ENCODE data around the gene NKD1. TPM values are rescaled to one million over a fixed set of nuclear protein-coding genes. Genes with fewer than 3 reads are reported as not detected.

Gene NKD1
- total and polyA plus RNA-seq, 8 donors = 0.44 to 284 (median 2.1) TPM

DNA sequence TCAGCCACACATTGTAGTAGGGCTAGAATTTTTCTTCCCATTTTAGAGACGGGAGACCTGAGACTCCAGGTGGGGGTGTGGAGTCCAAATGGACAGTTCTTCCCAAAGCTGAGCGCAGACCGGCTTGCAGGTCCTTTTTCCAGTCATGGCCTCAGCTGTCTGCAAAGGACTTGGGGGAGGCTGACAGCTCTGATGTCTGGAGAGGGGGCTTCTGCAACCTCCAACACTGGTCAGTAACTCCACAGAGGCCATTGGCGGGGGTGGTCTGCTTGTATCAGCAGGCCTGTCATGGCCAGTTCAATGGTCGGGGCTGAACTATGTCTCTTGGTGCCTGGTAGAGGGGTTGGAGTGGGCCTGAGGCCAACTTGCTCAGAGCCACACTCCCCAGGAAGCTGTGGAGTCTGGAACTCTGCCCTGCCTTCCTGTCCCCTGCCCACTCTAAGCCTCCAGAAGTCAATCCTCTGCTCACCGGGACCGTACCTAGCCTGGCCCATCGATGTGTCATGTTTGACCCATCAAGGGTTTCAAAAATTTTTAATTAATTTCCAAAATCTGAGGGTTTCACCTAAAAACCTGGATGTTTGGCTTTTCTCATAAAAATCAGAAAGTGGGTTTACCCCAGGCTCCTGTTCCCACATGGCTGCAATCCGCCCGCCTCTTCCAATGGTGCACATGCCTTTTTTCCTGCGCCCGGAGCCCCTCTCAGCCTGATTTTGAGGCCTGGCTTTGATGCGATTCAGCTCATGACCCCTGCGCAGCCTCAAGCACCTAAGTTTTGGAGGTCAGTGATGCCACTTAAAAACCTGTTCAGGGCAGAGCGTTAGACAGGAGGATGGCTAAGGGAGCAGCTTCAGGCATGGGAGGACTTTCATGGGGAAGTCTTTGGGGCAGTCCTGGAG is 93.0 kb downstream of the NKD1 start:
- DNase-seq = no peak
- no peak overlapping the region for H3K4me3 ChIP-seq
- WGBS, 5 donors = 84 to 89% (median 84%) methylated on average over 15 of the region's 15 CpGs

DNA sequence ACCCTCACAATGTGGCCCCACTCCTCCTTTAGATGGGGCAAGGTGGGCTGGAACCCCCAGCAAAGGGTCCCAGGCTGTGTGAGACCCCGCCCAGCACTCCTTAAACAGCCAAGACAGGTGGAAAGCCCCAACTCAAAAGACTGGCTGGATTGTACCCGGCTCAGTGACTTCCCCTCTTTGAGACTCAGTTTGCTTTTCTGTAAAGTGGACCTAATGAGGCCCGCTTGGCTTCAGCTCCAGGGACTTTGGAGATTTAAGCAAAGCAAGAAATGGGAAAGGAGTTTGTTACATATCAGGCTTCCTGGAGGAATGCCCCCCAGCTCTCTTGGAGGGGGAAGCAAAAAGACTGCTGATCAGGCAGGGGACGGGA is 93.6 kb downstream of the NKD1 start:
- 86 to 98% (median 93%) methylated on average over 4 of the region's 4 CpGs for WGBS, 5 donors
- no peak for DNase-seq
- intact Hi-C loops (cut with DNase I; ENCODE audit: low total_unique reads) = no loop called here

More for the DNA sequence above, 93.0 kb downstream of the NKD1 start:
- Histone ChIP-seq H3K9me3 (no peaks in the 10 kb centered on the region), H3K27ac (no peak overlapping the region), H3K27me3 (no peaks in the 10 kb centered on the region), H3K4me1 (peaks cover 0 to 6% (median 0%) of the 10 kb centered on the region in 4 donors), H3K36me3 (peaks cover 0 to 6% (median 0%) of the 10 kb centered on the region in 4 donors)
- intact Hi-C loops (cut with DNase I; ENCODE audit: low total_unique reads) = no loop called here
- TF ChIP-seq, protein P1, sequence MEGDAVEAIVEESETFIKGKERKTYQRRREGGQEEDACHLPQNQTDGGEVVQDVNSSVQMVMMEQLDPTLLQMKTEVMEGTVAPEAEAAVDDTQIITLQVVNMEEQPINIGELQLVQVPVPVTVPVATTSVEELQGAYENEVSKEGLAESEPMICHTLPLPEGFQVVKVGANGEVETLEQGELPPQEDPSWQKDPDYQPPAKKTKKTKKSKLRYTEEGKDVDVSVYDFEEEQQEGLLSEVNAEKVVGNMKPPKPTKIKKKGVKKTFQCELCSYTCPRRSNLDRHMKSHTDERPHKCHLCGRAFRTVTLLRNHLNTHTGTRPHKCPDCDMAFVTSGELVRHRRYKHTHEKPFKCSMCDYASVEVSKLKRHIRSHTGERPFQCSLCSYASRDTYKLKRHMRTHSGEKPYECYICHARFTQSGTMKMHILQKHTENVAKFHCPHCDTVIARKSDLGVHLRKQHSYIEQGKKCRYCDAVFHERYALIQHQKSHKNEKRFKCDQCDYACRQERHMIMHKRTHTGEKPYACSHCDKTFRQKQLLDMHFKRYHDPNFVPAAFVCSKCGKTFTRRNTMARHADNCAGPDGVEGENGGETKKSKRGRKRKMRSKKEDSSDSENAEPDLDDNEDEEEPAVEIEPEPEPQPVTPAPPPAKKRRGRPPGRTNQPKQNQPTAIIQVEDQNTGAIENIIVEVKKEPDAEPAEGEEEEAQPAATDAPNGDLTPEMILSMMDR (IDR thresholded peaks at IDR 0.05) = no peak
- TF ChIP-seq POLR2AphosphoS5 (IDR thresholded peaks at IDR 0.05) = no peak
- TF ChIP-seq POLR2A (IDR thresholded peaks at IDR 0.05) = no peak
- no peak for TF ChIP-seq EP300 (IDR thresholded peaks at IDR 0.05)

DNA sequence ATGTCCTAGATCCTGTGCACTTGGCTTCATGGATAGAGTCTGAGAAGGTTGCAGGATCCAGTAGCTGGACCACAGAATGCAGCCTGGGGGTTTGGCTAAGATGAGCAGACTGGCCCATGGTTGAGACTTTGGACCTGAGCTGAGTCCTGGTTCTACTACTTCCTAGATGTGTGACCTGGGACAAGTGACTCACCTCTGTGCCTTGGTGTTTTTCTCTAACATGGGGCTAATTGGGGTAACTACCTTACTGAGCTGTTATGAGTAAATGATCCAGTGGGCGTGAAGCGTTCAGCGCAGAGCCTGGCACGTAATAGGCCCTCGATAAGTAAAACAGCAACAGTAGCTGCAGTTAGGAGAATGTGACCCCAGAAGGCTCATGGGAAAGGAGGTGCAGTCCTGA is 94.2 kb downstream of the NKD1 start:
- Histone ChIP-seq H3K4me1 (peaks cover 0 to 6% (median 0%) of the 10 kb centered on the region in 4 donors), H3K27me3 (no peaks in the 10 kb centered on the region), H3K9me3 (no peaks in the 10 kb centered on the region), H3K36me3 (peaks cover 0 to 6% (median 0%) of the 10 kb centered on the region in 4 donors), H3K27ac (no peak overlapping the region), H3K4me3 (no peak overlapping the region)
- DNase-seq = no peak
- intact Hi-C loops (cut with DNase I; ENCODE audit: low total_unique reads) = no loop called here
- 81 to 97% (median 91%) methylated on average over 5 of the region's 5 CpGs for WGBS, 5 donors
- TF ChIP-seq POLR2AphosphoS5 (IDR thresholded peaks at IDR 0.05) = no peak
- TF ChIP-seq EP300 (IDR thresholded peaks at IDR 0.05) = no peak
- TF ChIP-seq, protein P1 (IDR thresholded peaks at IDR 0.05) = no peak
- no peak for TF ChIP-seq POLR2A (IDR thresholded peaks at IDR 0.05)

More for the DNA sequence above, 93.6 kb downstream of the NKD1 start:
- Histone ChIP-seq H3K36me3 (peaks cover 0 to 6% (median 0%) of the 10 kb centered on the region in 4 donors), H3K27ac (no peak overlapping the region), H3K9me3 (no peaks in the 10 kb centered on the region), H3K27me3 (no peaks in the 10 kb centered on the region), H3K4me1 (peaks cover 0 to 6% (median 0%) of the 10 kb centered on the region in 4 donors), H3K4me3 (no peak overlapping the region)
- TF ChIP-seq POLR2AphosphoS5 (IDR thresholded peaks at IDR 0.05) (no peak), POLR2A (IDR thresholded peaks at IDR 0.05) (no peak), EP300 (IDR thresholded peaks at IDR 0.05) (no peak)
- TF ChIP-seq, protein P1 (IDR thresholded peaks at IDR 0.05) = no peak

DNA sequence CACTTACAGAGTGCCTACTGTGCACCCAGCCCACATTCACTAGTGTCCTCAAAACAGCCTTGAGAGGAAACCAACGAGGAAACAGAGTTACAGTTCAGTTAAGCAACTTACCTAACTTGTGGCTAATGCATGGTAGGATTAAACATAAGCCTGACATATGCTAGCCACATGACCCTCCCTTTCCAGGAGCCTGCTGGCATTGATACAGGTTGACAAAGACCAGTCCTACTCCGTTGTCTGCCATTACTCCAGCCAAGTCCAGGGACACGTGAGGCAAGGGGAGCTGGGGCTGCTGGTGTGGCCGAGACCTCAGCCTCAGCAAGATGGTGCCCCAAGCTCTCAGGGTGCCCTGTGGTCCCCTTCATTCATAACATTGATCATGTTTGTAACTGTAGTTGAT is 95.0 kb downstream of the NKD1 start:
- Histone ChIP-seq H3K27me3 (no peaks in the 10 kb centered on the region), H3K4me3 (no peak overlapping the region), H3K4me1 (peaks cover 0 to 6% (median 0%) of the 10 kb centered on the region in 4 donors), H3K9me3 (no peaks in the 10 kb centered on the region), H3K36me3 (peaks cover 0 to 9% (median 0%) of the 10 kb centered on the region in 4 donors), H3K27ac (no peak overlapping the region)
- intact Hi-C loops (cut with DNase I; ENCODE audit: low total_unique reads) = no loop called here
- TF ChIP-seq POLR2A (IDR thresholded peaks at IDR 0.05) (no peak), EP300 (IDR thresholded peaks at IDR 0.05) (no peak)
- TF ChIP-seq, protein P1 (IDR thresholded peaks at IDR 0.05) = no peak
- WGBS, 5 donors = 58 to 89% (median 82%) methylated on average over 2 to 4 of the region's 4 CpGs
- DNase-seq = no peak

Data from stomach (tissue), 9 donors.